HG03103 (cell line): Measurements from ENCODE around the gene MBOAT7.
A peak's percentile ranks its signal among the peaks of the same experiment; 100 is the strongest.
"Not testable (repeated sequence)": the region's sequence is repeated elsewhere in the genome, so short reads cannot be mapped to it uniquely, and the experiment has no call there.

Source experiments
- ATAC-seq: cut with Tn5 transposase; IDR thresholded peaks from one replicate; pipeline ENCODE4 v1.9.1; 2021; ENCODE audit warnings: low read depth; ENCODE audit not compliant: unreplicated experiment

MBOAT7 gene

DNA sequence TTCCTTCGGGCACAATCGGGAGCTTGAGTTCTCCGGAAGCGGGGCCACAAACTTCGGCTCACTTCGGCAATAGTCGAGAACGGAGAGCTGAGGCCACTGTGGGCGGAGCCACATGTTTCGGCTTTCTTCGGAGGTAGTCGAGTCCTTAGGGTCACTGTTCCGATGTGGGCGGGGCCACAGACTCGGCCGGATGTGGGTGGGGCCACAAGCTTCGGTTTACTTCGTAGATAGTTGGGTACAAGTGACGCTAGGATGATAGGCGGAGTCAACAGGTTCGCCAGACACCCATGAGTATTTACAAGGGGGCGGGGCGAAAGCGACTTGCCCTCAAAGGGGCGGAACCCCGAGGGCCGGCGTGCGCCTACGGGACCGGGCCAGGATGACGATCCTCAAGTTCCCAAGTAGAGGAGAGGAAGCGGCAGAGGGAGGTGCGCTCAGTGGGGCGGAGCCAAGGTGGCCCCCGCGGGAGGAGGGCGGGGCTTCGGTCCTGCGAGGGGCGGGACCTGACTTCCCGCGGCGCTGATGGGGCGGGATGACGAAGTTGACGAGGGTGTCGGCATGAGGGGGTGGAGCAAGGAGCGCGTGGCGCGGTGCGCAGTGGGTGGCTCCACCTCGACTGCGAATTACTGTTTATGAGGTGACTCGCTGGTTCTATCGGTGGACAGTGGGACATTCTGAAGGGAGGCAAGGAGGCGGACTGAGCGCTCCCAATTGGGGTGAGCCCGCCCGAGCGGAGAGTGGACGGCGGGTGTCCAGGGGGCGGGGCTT lies 539 bp upstream of the MBOAT7 start:
- ATAC-seq = peak; percentile 36

DNA sequence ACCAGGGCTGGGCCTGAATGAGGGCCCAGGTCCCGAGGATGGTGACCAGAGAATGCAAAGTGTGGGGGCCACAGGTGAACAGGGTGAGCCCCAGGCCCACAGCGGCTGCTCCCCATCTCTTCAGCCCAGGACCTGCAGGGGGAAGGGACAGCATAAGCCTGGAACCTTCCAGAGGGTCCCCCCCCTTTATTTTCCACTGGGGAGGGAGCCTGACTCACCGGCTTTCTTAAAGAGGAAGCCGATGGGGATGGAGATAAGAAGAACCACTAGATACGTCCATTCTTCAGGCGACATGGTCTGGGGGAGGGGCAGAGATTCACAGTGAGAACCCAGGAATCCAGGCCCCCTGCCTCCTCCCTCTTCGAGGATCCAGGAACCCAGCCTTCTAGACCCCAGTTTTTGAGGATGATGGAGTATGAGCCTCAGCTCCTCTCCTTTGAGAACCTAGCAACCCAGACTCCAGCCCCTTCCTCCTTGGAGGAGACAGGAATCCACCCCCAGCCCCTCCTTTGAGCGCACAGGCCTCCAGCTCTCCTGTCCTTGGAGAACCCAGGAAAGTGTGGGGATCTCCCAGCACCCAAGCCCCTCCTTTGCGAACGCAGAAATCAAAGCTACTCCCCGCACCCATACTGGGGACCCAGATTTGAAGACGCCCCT lies 1.0 kb downstream of the MBOAT7 start:
- no peak for ATAC-seq

DNA sequence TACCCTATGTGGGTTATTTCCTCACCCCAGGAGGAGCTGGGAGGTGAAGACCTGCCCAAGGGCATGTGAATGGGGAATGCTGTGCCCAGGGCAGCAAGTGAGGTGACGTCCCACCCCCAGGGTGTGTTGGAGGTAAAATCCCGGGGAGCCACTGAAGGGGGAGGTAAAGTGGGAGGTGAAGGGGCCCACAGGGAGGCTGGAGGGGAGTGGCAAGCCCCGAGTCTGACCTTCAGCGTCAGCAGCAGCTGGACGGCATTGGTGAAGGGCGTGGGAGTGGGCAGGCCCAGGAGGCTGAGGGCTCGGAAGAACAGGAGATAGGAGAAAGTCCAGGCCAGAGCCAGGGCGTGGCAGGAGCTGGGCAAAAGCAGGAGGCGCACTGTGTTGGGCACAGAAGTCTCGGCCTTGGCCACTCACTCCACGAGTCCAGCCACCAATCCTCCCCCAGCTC lies 2.4 kb downstream of the MBOAT7 start:
- ATAC-seq = no peak

DNA sequence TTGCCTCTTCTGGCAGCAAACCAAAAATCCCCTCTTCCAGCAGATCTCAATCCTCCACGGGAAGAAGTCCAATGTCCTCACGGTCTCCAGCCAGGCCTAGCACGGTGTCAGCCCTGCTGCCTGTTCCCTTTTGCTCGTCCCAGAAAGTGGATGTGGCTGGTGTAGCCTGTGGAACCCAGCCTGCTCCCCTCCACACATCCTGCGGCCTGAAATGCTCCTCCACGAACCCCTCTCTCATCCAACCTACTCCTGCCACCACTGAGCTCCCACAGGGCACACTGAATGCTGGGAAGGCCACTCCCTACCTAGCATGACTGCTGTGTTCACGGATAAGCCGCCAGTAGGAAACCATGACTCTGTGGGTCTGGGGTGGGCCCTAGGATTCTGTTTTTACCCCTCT lies 3.0 kb downstream of the MBOAT7 start:
- ATAC-seq = no peak

DNA sequence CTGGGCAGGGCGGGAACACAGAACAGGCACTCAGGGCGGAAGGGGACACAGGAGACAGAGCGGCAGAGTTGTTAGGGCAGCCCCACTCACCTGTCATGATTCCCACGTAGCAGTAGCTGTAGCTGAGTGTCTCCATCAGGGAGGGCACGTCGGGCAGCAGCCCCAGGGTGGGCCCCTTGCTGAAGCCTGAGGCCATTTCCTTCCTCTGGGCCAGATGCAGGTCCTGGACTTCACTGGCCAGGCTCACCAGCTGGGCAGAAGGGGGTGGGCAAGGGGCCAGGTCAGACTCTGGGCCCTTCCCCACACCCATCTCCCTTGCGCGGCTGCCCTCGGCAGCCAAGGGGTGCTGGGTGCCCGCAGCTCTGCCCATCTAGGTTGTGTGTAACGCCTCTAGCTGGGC lies 5.9 kb downstream of the MBOAT7 start:
- no peak for ATAC-seq

DNA sequence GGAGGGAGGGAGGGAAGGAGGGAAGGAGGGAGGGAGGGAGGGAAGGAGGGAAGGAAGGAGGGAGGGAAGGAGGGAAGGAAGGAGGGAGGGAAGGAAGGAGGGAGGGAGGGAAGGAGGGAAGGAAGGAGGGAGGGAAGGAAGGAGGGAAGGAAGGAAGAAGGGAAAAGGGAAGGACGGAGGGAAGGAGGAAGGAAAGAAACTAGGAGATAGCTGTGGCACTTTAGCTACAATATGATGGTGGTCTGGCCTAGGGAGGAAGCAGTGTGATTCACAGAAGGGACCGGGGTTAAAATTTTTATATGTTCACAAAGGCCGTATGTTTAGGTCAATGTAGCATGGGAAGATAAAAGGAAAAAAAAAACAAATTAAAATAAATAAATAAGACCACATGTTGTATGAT lies 7.5 kb downstream of the MBOAT7 start:
- ATAC-seq = not testable (repeated sequence)

DNA sequence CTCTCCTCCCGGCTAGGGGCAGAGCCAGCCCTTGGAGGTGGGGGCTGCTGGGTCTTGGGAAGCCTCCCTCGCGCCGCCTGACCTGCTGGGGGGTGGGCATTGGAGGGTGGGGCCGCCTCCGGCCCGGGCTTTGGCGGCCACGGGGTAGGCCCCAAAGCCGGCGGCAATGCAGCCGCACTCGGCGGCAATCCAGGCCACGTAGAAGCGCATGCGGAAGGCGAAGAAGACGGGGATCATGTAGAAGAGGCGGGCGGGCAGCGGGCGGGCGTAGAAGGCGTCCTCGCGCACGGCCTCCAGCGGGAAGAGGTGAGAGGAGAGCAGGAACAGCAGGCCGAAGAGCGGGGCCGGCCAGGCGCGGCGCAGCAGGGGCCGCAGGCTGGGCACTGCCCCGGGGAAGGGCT lies 8.7 kb downstream of the MBOAT7 start:
- ATAC-seq = no peak

DNA sequence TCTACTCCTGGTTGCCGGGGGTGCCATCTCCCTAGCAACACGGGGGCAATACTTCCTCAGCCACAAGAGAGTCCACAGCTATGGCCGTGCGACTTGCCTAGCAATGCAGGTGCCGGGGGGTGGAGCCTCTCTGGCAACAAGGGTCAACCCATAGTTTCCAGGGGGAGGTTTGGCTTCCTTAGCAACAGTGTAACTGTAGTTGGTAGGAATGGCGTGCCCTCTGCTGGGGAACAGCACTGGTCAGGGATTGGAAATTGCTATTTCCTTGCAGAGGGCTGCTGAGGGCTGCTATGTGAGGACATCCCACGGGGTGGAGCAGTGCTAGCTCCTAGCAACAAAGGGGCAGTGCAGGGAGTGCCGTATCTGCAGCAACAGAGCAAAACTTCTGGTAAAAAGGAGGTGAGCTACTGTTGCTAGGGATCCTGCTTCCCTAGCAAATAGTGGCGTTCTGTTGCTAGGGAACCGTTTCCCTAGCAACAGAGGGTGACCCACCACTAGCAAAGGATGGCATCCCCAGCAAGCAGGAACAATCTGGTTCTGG lies 9.4 kb downstream of the MBOAT7 start:
- no peak for ATAC-seq

DNA sequence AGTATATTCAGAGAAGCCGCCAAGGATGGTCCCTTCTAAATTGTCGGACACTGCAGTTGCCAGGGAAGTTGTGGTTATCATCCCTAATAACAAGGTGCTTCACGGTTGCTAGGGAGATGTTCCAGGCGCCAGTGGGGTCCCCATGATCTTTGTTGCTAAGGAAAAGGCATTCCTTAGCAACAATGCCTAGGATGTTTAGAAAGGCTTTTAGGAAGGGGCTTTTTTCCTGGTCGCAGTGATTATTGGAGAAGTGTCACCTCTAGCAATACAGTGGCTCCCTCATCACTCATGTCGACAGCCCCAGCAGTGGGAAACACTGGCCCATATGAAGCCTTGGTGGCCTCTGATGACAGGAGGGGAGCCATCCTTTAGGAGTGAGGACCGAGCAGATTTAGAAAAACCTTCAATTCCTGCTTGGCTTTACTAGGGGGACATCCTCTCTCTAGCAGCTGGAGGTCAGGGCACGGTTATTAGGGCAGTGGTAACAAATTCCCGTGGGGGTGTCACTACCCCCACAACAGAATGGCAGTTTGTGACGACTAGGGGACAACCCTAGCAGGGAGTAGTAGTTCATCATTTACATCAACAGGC lies 10.0 kb downstream of the MBOAT7 start:
- no peak for ATAC-seq

DNA sequence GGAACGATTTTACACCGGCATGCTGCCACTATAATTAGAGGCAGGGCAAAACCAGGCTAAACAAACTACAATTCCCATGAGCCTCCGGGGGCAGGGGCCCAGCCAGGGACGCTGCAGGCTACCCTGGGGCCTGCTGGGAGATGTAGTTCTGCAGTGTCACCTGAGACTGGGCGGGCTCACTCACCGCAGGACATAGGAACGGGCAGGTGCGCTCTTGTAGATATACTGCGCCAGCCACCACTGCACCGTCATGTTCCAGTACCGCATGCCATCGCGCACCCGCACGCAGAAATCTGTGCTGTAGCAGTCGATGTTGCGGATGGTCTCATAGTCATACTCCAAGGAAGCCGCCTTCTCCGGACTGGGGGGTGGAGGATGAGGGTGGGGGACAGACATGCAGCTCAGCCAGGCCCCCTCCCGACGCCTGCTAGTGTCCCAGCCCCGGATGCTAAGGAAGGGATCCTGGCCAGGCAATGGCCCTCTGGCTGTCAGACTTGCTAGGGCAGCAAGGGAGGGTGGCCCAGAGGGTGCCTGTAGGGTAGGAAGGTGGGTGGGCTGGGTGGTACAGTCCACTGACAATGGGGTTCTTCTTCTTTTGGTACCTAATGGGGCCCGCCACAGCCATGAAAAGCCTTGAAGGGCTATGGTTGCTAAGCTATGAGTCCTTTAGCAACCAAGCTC lies 10.7 kb downstream of the MBOAT7 start:
- ATAC-seq = no peak

DNA sequence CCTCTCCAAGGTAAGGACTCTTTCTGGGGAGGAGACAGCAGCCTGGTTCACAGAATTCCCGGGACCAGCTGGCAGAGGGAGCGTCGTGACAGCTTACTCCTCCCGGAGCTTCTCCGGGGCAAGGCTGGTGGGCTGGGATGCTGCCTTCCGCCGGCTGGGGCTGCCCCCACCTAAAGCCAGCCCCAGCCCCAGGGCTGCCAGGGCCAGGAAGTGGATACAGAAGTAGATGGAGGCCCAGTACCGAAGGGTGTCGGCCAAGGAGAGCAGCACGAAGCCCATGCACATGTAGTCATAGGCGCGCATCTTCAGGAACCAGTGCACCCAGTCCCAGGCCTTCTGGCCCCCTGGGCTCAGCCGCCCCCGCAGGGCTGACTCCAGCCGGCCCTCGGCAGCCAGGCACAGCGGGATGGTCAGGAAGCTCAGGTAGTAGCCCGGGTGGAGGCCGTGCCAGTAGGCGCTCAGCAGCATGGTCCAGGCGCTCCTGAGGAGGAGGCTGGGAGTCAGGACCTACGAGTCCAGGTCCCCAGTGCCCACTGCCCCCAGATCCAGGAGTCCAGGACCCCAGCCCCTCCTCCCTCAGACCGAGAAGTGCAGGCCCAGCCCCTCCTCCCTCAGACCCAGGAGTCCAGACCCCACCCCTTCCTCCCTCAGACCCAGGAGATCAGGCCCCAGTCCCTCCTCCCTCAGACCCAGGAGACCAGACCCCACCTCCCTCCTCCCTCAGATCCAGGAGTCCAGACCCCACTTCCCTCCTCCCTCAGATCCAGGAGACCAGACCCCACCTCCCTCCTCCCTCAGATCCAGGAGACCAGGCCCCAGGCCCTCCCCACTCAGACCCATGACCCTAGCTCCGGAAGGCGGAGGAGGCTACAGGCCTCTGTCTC lies 15.2 kb downstream of the MBOAT7 start:
- ATAC-seq = no peak

DNA sequence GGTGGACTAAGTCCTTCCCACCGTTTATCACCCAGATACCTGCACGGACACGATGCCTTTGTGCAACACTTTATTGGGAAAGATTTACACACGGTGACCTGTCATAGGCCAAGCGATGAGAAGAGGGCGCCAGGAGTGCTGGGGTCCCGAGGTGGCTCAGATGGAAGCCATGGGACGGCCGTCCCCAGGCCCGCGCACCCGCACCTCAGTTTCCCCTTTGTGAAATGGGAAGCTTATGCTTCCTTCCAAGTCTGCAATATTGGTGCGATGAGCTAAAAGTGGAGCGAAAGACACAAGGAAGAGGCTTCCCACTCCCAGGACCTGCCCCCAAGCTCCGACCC lies 16.1 kb downstream of the MBOAT7 start:
- ATAC-seq = no peak

DNA sequence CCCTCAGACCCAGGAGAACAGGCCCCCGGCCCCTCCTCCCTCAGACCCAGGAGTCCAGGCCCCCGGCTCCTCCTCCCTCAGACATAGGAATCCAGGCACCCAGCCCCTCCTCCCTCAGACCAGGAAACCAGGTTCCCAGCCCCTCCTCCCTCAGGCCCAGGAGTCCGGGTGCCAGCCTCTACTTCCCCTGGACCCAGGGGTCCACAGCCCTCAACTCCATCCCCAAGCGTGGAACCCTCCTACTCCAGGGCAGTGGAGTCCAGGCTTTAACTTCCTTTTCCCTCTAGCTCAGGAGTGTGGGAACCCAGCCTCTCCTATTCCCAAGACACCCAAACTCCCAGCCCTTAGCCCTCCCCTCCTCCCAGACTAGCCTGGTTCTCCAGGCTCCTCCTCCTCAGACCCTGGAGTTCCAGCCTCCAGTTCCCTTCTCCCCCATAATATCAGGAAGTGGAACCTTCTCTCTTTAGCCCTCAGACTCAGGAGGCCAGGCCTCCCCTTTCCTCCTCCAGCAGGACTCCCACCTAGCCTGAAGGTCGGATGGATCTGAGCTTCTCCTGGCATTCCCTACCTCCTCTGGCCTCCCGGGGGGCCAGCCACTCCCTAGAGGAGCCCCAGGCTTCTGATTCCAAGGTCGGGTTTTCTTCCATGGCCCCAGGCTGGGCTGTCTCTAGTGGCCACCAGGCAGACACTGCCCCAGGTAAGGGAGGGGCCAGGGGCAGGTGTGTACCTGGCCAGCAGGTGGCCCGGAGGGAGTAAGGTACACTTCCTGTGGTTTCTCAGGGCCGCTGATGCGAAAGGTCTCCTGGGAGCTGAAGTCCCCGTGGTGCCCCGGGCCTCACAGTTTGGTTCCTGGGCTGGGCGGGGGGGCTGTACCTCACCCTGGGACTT lies 16.7 kb downstream of the MBOAT7 start, which contains the start of gene TMC4:
Gene TMC4 (minus strand): TSS at position 690 of the 888 bp plus-strand sequence. CDS start 43 bp downstream, at position 647.
- ATAC-seq = no peak

DNA sequence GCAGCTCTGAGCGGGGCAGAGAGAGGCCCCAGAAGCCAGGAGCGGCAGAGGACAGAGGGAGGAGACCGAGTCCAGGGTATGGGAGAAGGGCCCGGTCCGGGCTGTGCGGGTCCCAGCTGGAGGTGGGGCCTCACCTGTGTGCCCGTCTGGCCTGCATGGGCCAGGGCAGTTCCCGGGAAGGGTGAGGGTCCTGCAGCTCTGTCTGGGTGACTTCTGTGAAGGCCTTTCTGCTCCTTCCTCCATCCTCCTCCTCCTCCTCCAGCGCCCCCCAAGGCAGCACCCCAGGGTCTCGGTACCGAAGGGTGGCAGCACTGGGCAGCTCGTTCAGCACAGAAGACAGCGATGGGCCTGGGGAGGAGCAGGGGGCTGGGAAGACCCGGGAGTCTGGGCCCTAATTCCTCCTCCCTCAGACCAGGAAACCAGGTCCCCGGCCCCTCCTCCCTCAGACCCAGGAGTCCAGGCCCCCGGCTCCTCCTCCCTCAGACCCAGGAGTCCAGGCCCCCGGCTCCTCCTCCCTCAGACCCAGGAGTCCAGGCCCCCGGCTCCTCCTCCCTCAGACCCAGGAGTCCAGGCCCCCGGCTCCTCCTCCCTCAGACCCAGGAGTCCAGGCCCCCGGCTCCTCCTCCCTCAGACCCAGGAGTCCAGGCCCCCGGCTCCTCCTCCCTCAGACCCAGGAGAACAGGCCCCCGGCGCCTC lies 17.5 kb downstream of the MBOAT7 start:
- not testable (repeated sequence) for ATAC-seq

DNA sequence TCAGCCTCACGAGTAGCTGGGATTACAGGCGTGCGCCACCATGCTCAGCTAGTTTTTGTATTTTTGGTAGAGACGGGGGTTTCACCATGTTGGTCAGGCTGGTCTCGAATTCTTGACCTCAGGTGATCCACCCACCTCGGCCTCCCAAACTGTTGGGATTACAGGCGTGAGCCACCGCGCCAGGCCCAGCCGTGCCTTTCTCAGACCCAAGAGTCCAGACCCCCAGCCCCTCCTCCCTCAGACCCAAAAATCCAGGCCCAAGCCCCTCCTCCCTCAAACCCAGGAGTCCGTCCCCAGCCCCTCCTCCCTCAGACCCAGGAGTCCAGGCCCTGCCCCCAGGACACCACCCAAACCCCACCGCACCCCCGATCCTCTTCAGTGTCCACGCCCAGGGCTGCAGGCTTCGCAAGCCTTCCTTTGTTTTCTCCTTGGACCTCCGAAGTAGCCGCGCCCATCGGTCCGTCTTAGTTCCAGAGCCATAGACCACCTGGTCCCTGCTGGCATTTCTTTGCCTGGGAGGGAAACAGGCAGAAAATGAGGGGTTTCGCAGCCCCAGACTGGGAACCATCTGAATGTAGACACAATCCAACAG lies 20.1 kb downstream of the MBOAT7 start:
- ATAC-seq = no peak

DNA sequence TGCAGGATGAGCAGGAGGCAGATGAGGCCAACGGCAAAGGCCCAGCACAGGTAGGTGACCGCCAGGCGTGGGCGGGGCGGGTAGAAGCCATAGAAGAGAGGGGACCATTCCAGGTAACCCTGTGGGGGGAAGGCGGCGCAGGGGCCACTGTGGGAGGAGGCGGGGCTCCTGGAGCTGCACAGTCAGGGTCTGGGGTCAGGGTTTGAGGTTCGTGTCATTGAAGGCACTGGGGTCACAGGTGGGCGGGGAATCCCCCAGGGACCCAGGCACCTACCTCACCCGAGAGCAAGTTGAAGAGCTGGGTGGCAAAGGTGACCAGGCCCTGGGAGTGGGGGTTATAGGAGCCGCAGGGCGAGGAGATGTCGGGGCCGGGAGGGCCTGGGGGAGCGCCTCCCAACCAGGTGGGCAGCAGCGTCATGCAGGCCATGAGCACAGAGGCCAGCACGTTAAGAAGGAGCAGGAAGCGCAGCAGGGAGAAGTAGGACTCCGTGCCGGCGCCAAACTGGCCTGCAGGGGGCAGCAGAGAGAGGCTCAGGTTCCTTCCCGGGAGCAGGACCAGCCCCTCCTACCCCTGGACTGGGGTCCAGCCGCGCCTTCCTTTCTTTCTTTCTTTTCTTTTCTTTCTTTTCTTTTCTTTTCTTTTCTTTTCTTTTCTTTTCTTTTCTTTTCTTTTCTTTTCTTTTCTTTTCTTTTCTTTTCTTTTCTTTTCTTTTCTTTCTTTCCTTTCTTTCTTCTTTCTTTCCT lies 21.0 kb downstream of the MBOAT7 start:
- no peak for ATAC-seq

DNA sequence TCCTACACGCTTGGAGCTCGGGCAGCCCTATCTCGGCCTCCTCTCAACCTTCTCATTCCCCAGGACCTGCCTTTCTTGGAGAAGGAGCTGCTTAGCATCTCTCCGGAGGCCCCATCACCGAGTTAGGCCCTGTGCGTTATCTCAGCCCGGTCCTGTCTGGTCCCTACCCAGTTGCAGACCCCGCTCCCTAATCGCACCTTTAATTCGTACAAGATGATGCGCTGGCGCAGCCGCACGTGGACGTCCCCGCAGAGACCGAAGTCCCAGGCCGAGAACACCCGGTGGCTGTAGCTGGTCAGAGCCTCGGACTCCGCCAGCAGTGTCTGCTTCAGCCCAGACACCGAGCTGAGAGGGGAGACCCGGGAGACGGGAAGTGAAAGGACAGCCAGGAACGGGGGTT lies 24.2 kb downstream of the MBOAT7 start:
- ATAC-seq = no peak
